B cell (primary cell): ENCODE data around the gene ESPN. TPM values are rescaled to one million over a fixed set of nuclear protein-coding genes. Genes with fewer than 3 reads are reported as not detected.

Source experiments
- ATAC-seq: fragments of 200-7000 bp; cut with Tn5 transposase; one replicate; pipeline ENCODE4 v1.10.0; 2021; ENCODE audit warnings: low read depth, mild to moderate bottlenecking, moderate number of reproducible peaks, moderate library complexity
- CTCF ChIA-PET: fragments of 350-600 bp; sonication (Branson Sonifier 250); formaldehyde crosslinking; loops from one replicate; lab custom pipeline; 2021; ENCODE audit warnings: antibody characterized with exemption, inconsistent platforms; lab: Charles Lee
- POLR2A ChIA-PET: fragments of 350-600 bp; sonication (Branson Sonifier 250); formaldehyde crosslinking; loops from one replicate; lab custom pipeline; 2021; ENCODE audit warnings: antibody characterized with exemption; lab: Charles Lee
- DNase-seq: peaks from one replicate; pipeline ENCODE4 v3.0.0; 2013
- H2AFZ ChIP-seq: 2 replicates; pipeline ENCODE4 v1.6.1; 2012; ENCODE audit warnings: mild to moderate bottlenecking, low read depth, low read length; ENCODE audit not compliant: insufficient read depth, poor library complexity, severe bottlenecking
- H3K27ac ChIP-seq, 2 donors: 1 replicate in 1 of 2; 2 replicates in 1 of 2; pipeline ENCODE4 v1.5.1; 2012 to 2013; ENCODE audit warnings: low read length in 2 of 2, mild to moderate bottlenecking in 2 of 2, moderate library complexity in 1 of 2
- H3K27me3 ChIP-seq, 4 experiments: fragments of 200-600 bp in 1 of 4; sonication (generic) in 1 of 4; replicated peaks in 1 of 4; 1 replicate in 2 of 4; 2 replicates in 2 of 4; pipeline versions ENCODE4 v1.6.1 to v1.7.0; 2013 to 2016; ENCODE audit warnings: low read length in 3 of 4, mild to moderate bottlenecking in 2 of 4, mixed read lengths in 1 of 4, moderate library complexity in 1 of 4; ENCODE audit not compliant: insufficient read depth in 4 of 4, control insufficient read depth in 3 of 4; ENCODE audit errors: control extremely low read depth in 1 of 4
- H3K36me3 ChIP-seq, 2 experiments: replicated peaks in 1 of 2; 1 replicate in 1 of 2; 2 replicates in 1 of 2; pipeline versions ENCODE4 v1.6.1 to v1.7.1; 2013; ENCODE audit warnings: low read length in 1 of 2; ENCODE audit not compliant: insufficient read depth in 2 of 2, control insufficient read depth in 1 of 2; ENCODE audit errors: control extremely low read depth in 1 of 2, extremely low read depth in 1 of 2
- H3K4me1 ChIP-seq, 2 donors: fragments of 200-600 bp in 1 of 2; sonication (generic) in 1 of 2; 1 replicate in 1 of 2; 2 replicates in 1 of 2; pipeline versions ENCODE4 v1.5.1 to v1.6.1; 2013 to 2017; ENCODE audit warnings: low read length in 2 of 2; ENCODE audit not compliant: control insufficient read depth in 2 of 2, insufficient read depth in 2 of 2
- H3K4me2 ChIP-seq: replicated peaks from 2 replicates; pipeline ENCODE3; 2012; ENCODE audit warnings: mild to moderate bottlenecking, low read depth, low read length; ENCODE audit not compliant: poor library complexity, severe bottlenecking
- H3K4me3 ChIP-seq, 5 experiments: fragments of 200-600 bp in 1 of 5; sonication (generic) in 1 of 5; 1 replicate in 3 of 5; 2 replicates in 2 of 5; pipeline versions ENCODE4 v1.5.1 to v1.7.0; 2011 to 2016; ENCODE audit warnings: low read length in 4 of 5, mild to moderate bottlenecking in 4 of 5, low read depth in 2 of 5, control low read depth in 1 of 5, moderate library complexity in 1 of 5; ENCODE audit not compliant: insufficient read depth in 1 of 5; ENCODE audit errors: control extremely low read depth in 1 of 5, extremely low read depth in 1 of 5
- H3K79me2 ChIP-seq: fragments of 200-600 bp; sonication (generic); one replicate; pipeline ENCODE4 v1.6.0; 2016; ENCODE audit warnings: low read length; ENCODE audit not compliant: control insufficient read depth, insufficient read depth
- H3K9ac ChIP-seq: fragments of 200-600 bp; sonication (generic); 2 replicates; pipeline ENCODE4 v1.6.1; 2017; ENCODE audit warnings: mild to moderate bottlenecking, low read length, moderate library complexity
- H3K9me3 ChIP-seq, 3 donors: one replicate each; pipeline versions ENCODE4 v1.6.1 to v1.7.1; 2013; ENCODE audit warnings: low read length in 2 of 3; ENCODE audit not compliant: control insufficient read depth in 2 of 3, insufficient read depth in 1 of 3; ENCODE audit errors: control extremely low read depth in 1 of 3
- H4K20me1 ChIP-seq: 2 replicates; pipeline ENCODE4 v1.6.0; 2012; ENCODE audit warnings: mild to moderate bottlenecking, low read length; ENCODE audit not compliant: insufficient read depth, control insufficient read depth, poor library complexity, severe bottlenecking
- H3K27ac Mint-ChIP-seq: one replicate; pipeline ENCODE4 v1.8.0; 2021; ENCODE audit warnings: mixed read lengths
- H3K27me3 Mint-ChIP-seq: one replicate; pipeline ENCODE4 v1.8.0; 2021; ENCODE audit warnings: mixed read lengths
- H3K4me1 Mint-ChIP-seq: one replicate; pipeline ENCODE4 v1.8.0; 2021; ENCODE audit warnings: mixed read lengths
- H3K4me3 Mint-ChIP-seq: one replicate; pipeline ENCODE4 v1.8.0; 2021; ENCODE audit warnings: mixed read lengths
- H3K9me3 Mint-ChIP-seq: one replicate; pipeline ENCODE4 v1.8.0; 2022; ENCODE audit warnings: mixed read lengths; ENCODE audit not compliant: insufficient read depth
- EZH2 ChIP-seq: IDR thresholded peaks from 2 replicates; pipeline ENCODE4 v1.6.1; 2012; ENCODE audit warnings: borderline replicate concordance, low read depth, mild to moderate bottlenecking, moderate library complexity, low read length; ENCODE audit not compliant: insufficient read depth, poor library complexity, severe bottlenecking
- whole genome bisulfite sequencing: methylation state at CpG from one replicate; pipeline ENCODE4 v1.1.5; 2013; ENCODE audit warnings: missing lambda C conversion rate; ENCODE audit not compliant: insufficient coverage; 5-methylcytosine and 5-hydroxymethylcytosine counted together
- intact Hi-C: fragments of 100-400 bp; cut with micrococcal nuclease; formaldehyde crosslinking; loops from one replicate; pipeline ENCODE4 v1.10.0; 2022
- polyA plus RNA-seq: library from polyadenylated mRNA; depleted of rRNA; stranded (reverse); fragments of >200 nt; gene quantifications from 2 replicates; pipeline ENCODE4 v1.2.3, GENCODE V29; 2012
- total RNA-seq, 2 donors: library from RNA; stranded (reverse); fragments of 120-200 nt in 1 of 2; gene quantifications; 1 replicate in 1 of 2; 2 replicates in 1 of 2; pipeline versions ENCODE4 v1.2.3 to v1.2.4, GENCODE V29; 2013 to 2022
- TF ChIP-seq, protein P1 (sequence below): fragments of 200-600 bp; IDR thresholded peaks from one replicate; pipeline ENCODE4 v1.8.0; 2022; ENCODE audit warnings: antibody characterized with exemption, mild to moderate bottlenecking

The ESPN gene
- total and polyA plus RNA-seq, 2 donors (not counting 1 experiment from before 2014, with no cell fraction given), result 0.19 to 0.25 TPM

DNA sequence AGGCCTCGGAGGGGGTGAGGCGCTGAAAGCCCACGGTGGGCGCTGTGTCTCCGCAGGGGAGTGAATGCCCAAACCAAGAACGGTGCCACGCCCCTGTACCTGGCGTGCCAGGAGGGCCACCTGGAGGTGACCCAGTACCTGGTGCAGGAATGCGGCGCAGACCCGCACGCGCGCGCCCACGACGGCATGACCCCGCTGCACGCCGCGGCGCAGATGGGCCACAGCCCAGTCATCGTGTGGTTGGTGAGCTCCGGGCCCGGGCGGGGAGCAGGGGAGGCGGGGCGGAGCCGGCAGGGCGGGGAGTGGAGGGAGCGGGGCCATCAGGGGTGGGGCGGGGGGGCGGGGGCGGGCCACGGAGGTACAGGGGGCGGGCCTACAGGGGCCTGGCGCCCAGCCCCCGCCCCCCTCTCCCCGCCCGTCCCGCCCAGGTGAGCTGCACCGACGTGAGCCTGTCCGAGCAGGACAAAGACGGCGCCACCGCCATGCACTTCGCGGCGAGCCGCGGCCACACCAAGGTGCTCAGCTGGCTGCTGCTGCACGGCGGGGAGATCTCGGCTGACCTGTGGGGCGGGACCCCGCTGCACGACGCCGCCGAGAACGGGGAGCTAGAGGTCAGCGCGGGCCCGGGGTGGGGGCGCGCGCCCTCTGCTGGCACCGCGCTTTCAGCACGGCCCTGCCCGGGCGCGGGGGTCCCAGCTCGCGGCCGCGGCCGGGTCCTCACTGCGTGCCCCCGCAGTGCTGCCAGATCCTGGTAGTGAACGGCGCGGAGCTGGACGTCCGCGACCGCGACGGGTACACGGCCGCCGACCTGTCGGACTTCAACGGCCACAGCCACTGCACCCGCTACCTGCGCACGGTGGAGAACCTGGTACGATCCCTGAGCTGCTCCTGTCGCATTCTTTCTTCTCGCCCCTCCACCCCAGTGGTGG is 15.9 kb downstream of the ESPN start:
- Histone ChIP-seq H2AFZ (peak overlapping the region; percentile 22), H3K4me3 (peak overlapping the region in 1 of 5 experiments; percentile 18), H3K36me3 (no peaks in the 10 kb centered on the region), H3K9me3 (peaks cover 0 to 2% (median 0%) of the 10 kb centered on the region in 3 donors), H3K4me1 (peaks cover 3 to 5% of the 10 kb centered on the region in 2 donors), H3K4me2 (peak overlapping the region; percentile 33), H3K79me2 (no peaks in the 10 kb centered on the region), H3K9ac (no peak overlapping the region), H3K27ac (no peak overlapping the region), H3K27me3 (peaks cover 0 to 45% (median 18%) of the 10 kb centered on the region in 4 experiments), H4K20me1 (no peaks in the 10 kb centered on the region)
- 7% methylated on average over 85 of the region's 101 CpGs for WGBS
- Mint-ChIP-seq H3K27ac (no peak overlapping the region), H3K4me1 (peaks cover 13% of the 10 kb centered on the region), H3K4me3 (peak overlapping the region; percentile 57), H3K27me3 (peaks cover 35% of the 10 kb centered on the region), H3K9me3 (no peaks in the 10 kb centered on the region)
- intact Hi-C loops, result no loop called here
- ChIA-PET CTCF (interaction anchor here (0.8 to 5.6 kb wide), 6 partner anchors 9 to 201 kb away, joined by 3 to 53 read pairs (median 6); partner anchors contain the start of gene HES2), POLR2A (no interaction called here)
- ATAC-seq, result peak; percentile 71
- TF ChIP-seq EZH2, result no peak
- TF ChIP-seq, protein P1, sequence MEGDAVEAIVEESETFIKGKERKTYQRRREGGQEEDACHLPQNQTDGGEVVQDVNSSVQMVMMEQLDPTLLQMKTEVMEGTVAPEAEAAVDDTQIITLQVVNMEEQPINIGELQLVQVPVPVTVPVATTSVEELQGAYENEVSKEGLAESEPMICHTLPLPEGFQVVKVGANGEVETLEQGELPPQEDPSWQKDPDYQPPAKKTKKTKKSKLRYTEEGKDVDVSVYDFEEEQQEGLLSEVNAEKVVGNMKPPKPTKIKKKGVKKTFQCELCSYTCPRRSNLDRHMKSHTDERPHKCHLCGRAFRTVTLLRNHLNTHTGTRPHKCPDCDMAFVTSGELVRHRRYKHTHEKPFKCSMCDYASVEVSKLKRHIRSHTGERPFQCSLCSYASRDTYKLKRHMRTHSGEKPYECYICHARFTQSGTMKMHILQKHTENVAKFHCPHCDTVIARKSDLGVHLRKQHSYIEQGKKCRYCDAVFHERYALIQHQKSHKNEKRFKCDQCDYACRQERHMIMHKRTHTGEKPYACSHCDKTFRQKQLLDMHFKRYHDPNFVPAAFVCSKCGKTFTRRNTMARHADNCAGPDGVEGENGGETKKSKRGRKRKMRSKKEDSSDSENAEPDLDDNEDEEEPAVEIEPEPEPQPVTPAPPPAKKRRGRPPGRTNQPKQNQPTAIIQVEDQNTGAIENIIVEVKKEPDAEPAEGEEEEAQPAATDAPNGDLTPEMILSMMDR, result peak; percentile 38
- DNase-seq, result peak; percentile 65

DNA sequence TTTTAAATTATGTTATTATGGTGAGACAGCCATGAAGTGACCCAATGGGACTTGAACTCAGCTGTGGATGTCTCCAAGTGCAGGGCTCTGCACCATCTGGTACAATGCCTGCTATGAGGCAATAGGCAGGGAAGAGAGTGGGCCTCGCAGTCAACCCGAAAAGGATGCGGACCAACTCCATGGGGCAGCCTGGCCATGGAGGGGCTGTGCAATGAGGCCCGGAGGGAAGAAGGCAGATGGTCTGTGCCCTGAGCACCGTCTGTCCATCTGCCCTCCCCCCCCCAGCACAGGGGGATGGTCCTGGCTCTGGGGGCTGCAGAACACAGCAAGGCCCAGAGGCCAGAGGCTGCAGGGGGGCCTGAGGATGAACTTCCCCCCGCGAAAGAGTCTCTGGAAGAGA is 17.0 kb downstream of the ESPN start:
- peaks cover 0 to 52% (median 19%) of the 10 kb centered on the region in 4 experiments for H3K27me3 ChIP-seq
- WGBS, result 87% methylated on average over 7 of the region's 7 CpGs
- CTCF ChIA-PET, result interaction anchor here (1.5 to 5.6 kb wide), 4 partner anchors 10 to 195 kb away, joined by 4 to 53 read pairs (median 8); partner anchors contain the start of gene HES2
- no peak overlapping the region for H3K27ac Mint-ChIP-seq
- H4K20me1 ChIP-seq, result no peaks in the 10 kb centered on the region
- no peak for DNase-seq
- no peak overlapping the region for H3K9ac ChIP-seq
- POLR2A ChIA-PET, result no interaction called here
- intact Hi-C loops, result no loop called here
- peaks cover 0 to 5% (median 0%) of the 10 kb centered on the region in 3 donors for H3K9me3 ChIP-seq
- no peaks in the 10 kb centered on the region for H3K36me3 ChIP-seq
- H3K9me3 Mint-ChIP-seq, result no peaks in the 10 kb centered on the region
- H3K4me1 Mint-ChIP-seq, result peaks cover 15% of the 10 kb centered on the region
- H3K79me2 ChIP-seq, result no peaks in the 10 kb centered on the region
- peaks cover 4 to 8% of the 10 kb centered on the region in 2 donors for H3K4me1 ChIP-seq
- TF ChIP-seq, protein P1, result no peak
- no peak for TF ChIP-seq EZH2
- H3K4me3 Mint-ChIP-seq, result peak overlapping the region; percentile 41
- H3K27ac ChIP-seq, result no peak overlapping the region
- no peak overlapping the region for H3K4me3 ChIP-seq
- H3K27me3 Mint-ChIP-seq, result peaks cover 42% of the 10 kb centered on the region
- H3K4me2 ChIP-seq, result no peak overlapping the region
- no peak overlapping the region for H2AFZ ChIP-seq
- ATAC-seq, result no peak
